Dermis microvascular lymphatic vessel endothelial cell (primary cell): Measurements from ENCODE around the gene RNF17. TPM values are rescaled to one million over a fixed set of nuclear protein-coding genes. Genes with fewer than 3 reads are reported as not detected.

Source experiments
- DNase-seq, 2 donors: peaks; one replicate each; pipeline versions ENCODE4 v3.0.0 to v3.0.0-alpha.2; 2010; ENCODE audit warnings: low read depth in 2 of 2
- total RNA-seq: library from RNA; depleted of rRNA; stranded (reverse); fragments of >200 nt; gene quantifications from 2 replicates; pipeline ENCODE4 v1.2.1, GENCODE V29; 2014

Gene RNF17
- total RNA-seq, 1 donor from 2014 or later: not detected

DNA sequence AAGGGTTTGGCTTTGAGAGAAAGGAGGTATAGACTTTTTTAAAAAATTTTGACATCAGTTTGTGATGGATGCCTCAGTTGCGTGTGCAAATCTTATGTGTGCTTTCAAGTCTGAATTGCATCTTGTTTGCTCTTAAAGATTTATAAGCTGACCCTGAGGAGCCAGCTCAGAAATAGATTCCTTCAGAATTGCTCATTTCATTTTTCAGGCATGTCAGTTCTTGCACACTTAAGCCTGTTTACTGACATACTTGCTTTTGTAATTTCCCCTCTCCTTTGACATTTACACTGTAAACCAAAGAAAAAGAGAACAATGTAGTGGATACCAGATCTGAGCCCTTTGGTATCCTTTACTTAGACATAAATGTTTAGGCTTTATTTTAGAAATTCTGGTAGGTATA lies 87.6 kb downstream of the RNF17 start:
- DNase-seq: no peak

DNA sequence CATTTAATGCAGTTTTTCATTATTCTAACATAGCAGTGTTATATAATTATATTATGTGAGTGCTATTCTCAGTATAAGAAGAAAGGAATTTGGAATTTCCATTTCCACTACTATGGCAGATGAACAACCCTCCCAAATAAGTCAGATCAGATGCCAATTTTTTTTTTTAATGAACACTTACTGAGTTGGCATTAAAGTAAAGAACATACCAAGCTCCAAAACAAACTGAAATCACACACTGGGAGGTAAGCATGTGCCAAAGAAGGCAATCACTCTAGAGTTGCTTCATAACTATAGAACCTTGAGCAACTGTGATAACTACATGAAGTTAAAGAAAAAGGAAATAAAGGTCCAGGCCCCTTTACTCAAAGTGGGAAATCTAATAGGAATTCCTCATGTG lies 90.3 kb downstream of the RNF17 start:
- DNase-seq: no peak

DNA sequence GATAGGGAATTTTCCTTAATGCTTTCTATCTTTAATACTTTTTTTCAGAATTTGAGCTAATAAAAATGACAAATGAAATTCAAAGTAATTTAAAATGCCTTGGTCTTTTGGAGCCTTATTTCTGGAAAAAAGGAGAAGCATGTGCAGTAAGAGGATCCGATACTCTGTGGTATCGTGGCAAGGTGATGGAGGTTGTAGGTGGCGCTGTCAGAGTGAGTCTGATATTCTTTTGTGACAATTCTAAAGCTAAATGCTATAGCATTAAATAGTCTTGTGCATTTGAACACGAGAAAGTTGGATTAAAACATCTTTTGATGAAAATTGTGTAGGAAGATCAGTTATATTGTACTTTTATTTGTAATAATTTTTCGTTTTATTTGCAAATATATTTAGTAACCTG lies 95.0 kb downstream of the RNF17 start:
- DNase-seq: no peak

DNA sequence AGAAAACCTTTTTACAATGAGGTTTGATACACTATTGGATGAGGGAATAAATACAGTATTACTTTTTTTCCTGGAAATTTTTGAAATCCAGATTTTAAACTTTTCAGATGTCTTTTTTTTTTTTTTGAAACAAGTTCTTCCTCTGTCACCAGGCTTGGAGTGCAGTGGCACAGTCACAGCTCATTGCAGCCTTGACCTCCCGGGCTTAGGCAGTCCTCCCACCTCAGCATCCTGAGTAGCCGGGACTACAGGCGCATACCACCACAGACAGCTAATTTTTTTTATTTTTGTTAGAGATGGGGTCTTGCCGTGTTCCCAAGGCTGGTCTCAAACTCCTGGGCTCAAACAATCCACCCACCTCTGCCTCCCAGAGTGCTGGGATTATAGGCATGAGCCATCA lies 96.8 kb downstream of the RNF17 start:
- no peak for DNase-seq

DNA sequence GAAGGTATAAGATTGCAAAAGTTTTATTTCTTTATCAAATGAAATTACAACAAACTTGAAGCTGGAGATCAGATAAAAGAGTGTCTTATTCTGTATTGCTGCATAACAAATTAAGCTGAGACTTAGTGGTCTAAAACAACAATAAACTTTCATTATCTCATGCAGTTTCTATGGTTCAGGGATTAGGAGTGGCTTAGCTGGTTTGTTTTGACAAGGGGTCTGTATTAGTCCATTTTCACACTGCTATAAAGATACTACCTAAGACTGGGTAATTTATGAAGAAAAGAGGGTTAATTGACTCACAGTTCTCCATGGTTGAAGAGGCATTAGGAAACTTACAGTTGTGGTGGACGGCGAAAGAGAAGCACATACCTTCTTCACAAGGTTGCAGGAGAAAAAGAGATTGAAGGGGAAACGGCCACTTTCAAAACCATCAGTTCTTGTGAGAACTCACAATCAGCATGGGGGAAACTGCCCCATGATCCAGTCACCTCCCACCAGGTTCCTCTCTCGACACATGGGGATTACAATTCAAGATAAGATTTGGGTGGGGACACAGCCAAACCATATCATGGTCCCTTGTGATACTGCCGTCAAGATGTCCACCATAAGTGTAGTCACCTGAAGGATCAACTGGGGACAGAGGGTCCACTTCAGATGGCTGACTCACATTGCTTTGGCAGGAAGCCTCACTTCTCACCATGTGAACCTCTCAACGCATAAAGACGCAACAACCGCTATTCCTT lies 97.8 kb downstream of the RNF17 start:
- no peak for DNase-seq

DNA sequence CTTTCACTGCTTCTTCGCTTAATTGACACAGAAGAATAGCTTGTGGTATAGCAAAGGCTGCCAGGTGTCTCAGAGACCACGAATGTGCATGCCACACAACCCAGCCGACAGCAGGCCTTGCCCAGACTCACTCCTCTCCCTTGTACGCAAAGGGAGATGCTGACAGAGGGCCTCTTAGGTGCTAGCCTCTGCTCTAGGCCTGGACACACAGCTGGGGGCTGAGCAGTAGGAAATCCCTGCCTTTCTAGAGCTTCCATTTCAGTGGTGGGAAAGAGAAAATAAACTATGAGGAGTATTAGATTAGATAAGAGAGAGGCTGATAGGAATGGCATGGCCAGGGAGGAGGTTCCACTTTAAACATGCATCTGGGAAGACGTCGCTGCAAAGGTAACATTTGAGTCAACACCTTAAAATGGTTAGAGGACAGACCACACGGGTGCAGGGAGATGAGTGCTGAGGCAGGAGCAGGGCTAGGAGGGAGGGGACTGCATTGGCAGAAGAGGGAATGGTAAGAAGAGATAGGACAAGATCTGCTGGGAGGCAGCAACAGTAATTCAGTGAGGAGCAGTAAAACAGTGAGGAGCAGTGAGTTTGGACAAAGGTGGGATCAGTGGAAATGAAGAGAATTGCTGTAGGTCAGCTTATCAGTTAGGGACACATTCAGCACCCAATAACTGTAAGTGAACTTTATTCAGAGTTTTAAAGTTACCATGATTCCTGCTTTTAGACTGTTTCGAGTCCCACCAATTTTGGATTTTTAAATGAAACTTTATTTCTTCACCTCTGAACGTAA lies 100.0 kb downstream of the RNF17 start:
- no peak for DNase-seq

DNA sequence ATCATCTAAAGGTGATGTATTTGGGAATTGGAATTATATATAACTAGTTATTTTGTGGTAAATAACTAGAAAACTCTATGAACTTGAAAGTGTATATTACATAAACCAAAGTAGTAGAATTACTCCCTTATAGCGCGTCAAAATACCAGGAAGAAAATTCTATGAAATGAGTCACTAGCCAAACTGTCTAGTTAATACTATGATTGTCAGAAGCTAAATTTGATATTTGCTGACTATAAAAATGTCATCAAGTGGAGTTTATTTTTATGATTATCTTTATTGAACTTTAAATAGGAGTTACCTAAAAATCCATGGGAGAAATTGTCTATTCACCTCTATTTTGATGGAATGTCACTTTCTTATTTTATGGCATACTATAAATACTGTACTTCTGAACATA lies 100.6 kb downstream of the RNF17 start:
- no peak for DNase-seq

DNA sequence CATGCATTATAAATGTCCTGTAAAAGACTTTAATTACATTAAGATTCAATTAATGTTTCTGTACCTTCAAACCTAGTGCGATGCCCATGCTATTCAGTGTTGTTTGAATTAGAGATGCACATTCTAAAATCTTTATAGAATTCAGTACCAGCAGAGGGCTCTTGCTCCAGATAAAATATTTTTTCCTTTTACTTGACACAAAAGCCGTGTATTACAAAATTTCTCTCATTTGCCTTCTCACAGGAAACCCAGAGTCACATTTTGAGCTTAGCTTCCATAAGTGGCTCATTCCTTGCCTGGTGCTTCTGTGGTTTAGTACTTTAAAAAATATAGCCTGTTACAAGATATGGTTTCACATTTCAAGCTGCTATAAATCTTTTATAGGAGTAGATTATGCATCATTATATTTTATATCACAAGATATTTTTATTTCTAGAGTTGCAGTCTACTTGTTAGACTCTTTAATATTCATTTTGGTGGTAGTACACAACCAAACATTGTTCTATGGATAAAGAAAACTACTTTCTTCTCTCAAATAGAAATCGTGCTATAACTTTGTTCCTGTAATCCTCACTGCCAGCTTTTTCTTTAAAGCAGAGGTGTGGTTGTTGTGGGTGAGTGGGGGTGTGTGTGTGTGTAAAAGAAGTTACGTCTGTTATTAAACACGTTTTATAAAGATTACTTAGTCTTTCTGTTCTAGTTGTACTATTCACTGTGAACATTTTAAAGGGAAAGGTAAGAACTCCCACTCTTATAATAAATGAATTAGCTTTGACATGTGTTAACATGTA lies 101.4 kb downstream of the RNF17 start:
- no peak for DNase-seq

DNA sequence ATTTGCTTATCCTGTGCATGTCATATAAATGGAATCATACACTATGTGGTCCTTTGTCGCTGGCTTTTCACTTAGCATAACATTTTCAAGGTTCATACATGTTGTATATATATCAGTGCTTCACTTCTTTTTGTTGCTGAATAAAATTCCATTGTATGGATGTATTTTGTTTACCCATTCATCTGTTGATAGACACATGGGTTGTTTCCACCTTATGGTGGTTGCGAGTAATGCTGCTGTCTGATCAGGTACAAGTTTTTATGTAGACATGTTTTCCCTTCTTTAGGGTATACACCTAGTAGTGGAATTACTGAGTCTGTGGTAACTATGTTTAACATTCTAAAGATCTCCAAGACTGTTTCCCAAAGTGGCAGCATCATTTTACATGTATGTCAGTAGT lies 102.5 kb downstream of the RNF17 start:
- DNase-seq: no peak

DNA sequence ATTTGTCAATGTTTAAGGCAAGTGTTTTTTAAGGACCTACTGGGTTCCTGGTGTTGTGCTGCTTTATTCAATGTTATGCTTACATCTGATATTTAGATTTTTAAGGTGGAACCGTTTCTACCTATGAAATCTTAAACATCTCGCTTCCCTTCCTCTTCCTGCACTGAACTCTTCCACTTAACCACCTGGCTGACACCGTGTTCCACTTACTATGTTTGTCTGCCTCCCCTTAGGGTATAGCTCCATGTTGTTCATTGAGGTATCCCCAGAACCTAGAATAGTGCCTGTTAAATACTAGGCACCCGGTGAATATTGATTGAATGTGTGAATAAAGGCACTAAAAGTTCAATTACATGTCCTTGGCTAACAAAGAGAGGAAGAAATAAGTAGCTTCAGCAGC lies 104.9 kb downstream of the RNF17 start:
- DNase-seq: no peak

DNA sequence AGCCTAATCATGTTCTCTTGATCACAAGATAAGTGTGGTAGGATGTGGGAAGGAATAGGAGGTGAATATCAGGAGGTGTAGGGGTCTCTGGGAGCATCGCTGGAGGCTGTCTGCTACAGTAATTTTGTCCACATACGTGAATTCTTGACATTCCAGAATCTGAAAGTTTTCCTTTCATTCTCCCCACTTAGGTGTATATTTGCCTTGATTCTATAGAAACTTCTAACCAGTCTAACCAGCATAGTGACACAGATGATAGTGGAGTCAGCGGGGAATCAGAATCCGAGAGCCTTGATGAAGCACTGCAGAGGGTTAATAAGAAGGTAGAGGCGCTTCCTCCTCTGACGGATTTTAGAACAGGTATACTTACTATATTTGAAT lies 106.4 kb downstream of the RNF17 start:
- no peak for DNase-seq

DNA sequence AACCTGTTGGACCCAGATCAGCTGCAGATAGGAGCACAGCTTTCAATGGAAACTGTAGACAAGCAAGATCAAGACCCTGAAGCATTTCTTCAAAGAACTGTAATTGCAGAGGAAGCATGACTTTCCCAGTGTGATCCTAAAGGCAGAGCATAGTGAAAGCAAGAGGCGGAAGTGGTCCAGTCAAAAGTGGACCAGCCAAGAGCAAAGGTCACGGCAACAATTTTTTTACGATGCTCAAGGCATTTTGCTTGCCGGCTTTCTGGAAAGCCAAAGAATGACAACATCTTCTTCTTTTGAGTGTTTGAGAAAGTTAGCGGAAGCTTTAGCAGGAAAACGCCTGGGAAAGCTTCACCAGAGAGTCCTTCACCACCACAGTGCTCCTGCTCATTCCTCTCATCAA lies 111.6 kb downstream of the RNF17 start:
- DNase-seq: no peak

DNA sequence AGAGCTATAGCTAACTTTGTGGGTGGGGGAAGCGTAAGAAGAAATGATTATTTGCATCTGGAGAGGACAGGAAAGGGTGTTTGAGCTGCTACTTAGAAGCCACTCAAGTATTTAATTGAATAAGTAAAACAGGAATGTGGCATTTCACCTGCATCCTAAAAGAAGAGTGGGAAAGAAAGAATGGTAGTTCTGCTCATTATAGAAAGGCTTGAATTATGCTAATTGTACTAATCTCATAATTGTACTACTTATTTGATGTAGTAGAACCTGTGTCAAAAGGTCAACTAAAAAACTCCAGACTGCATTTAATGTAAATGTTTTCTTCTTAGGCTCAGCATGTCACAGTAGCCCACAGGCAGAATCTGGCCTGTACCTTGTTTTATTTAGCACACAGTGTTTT lies 113.6 kb downstream of the RNF17 start:
- DNase-seq: no peak

DNA sequence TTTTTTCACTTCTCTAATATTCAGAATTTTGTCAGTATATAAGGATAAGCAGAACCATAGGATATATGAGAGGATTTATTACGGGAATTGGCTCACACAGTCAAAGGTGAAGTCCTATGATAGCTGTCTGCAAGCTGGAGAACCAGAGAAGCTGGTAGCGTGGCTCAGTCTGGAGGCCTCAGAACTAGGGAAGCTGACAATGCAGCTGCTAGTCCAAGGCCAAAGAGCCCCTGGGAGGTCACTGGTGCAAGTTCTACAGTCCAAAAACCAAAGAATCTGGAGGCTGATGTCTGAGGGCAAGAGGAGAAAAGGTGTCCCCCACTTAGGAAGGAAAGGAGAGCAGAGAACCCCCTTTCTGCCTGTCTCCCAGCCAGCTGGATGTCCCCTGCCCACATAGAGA lies 114.4 kb downstream of the RNF17 start:
- DNase-seq: no peak

DNA sequence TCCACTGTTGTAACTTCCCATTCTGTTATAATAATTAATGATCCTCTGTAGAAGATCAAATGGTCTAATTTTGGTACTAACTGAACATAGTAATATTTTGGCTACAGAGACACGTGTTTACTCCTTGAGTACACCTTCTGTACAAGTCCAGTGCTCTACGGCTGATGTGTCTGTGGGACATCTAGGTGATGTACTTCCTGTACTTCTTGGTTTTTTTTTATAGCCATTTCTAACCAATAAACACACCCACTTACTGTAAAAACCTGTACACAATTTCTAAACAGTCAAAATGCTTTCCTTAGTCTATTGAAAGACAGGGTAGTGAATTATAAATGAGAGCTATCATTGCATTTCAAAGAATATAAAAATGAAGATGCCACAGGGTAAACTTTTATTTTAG lies 118.7 kb downstream of the RNF17 start:
- DNase-seq: no peak

DNA sequence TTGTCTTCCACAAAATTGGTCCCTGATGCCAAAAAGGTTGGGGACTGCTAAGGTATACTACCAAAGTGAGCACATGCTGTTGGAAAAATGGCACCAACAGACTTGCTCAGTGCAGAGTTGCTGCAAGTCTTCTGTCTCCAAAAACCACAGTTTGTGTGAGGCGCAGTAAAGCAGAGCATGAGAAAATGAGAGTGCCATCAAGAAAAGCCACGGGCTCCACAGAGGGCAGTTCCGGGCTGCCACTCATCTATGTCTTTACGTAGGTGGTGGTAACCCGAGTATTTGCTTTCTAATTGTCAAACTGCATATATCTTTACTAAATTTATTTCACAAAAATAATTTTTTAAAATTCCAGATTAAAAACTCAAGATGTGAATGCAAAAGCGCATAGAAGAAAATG lies 123.8 kb downstream of the RNF17 start:
- DNase-seq: no peak

DNA sequence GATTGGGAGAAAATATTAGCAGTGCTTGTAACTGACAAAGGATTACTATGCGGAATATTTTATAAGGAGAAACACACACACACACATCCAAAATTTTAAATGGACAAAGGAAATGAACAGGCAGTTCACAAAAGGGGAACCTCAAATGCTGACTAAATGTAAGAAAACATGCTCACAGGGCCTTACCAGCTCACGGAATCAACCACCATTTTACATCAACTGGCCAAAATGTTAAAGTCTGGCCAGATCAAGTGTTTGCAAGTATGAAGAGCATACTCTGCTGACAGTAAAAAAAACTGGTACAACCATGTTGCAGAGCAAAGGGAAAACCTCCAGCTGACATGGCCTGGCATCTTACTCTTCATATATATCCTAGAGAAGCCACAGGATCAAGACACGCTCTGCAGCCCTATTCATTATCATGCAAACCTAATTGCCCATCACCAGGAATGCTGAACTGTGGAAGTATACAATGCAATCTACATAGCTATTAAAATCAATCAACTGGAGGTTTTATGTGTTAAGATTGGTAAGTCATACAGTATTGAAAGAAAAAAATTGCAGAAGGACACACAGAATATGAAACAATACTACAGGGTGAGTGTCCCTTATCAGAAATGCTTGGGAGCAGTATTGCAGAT lies 124.4 kb downstream of the RNF17 start:
- no peak for DNase-seq

DNA sequence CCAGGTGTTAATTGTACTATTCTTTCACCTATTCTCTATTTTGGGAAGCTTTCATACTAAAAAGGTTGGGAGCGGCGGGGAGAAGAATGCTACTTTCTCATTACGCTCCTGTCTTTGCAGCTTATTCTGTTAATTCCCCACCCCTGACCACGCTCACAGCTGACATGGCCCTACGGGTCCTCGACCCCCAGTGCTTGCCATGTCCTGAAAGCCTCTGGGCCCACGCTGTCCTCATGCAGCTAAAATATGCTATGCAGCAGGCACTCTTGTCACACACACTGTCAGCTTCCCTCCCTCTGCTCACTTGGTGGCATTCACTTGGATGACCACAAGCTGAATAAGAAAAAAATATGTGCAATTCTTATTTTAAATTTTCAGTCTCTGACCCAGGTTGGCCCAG lies 126.3 kb downstream of the RNF17 start:
- no peak for DNase-seq

DNA sequence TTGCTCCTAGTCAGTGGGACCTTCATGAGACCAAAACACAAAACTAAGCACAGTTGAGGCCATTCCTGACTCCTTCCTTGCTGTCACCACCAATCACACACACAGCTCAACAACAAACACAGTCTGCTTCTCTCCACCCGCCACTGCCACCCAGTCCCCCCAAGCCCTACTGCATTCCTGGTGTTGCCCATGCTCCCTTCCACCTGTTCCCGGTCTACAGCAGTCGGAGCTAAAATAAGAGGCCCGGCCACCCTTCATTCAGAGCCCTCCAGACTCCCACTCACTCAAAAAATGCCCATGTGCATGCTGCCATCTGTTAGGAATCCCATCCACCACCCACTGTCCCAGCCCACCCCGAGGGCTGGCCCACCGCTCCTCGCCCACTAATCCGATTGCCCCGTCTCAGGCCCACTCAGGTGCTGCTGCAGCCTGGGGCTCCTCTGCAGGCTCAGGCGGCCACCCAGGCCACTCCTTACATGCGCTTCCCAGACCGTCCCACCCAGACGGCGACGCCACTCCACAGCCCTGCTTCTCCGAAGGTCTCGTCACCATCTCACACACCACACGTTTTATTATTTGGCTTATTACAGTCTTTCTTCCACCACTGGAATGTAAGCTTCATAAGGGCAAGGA lies 127.6 kb downstream of the RNF17 start:
- DNase-seq: no peak

DNA sequence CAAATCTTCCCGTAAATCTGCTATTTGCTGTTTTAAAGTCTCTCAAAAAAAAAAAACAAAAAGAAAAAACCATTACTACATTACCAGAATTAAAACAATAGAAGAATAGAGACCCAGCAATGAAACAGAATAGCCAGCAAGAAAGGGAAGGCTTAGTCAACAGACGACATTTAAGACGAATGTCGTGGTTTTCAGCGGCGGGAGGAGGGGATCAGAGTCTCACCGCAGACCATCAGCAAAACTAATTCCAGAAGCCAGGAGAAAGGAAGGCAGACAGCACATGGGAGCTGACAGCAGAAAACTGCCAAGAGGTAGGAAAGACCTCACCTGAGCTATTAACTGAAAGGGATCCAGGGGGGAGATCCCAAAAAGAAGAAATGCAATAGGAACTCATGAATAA lies 128.9 kb downstream of the RNF17 start:
- DNase-seq: no peak

DNA sequence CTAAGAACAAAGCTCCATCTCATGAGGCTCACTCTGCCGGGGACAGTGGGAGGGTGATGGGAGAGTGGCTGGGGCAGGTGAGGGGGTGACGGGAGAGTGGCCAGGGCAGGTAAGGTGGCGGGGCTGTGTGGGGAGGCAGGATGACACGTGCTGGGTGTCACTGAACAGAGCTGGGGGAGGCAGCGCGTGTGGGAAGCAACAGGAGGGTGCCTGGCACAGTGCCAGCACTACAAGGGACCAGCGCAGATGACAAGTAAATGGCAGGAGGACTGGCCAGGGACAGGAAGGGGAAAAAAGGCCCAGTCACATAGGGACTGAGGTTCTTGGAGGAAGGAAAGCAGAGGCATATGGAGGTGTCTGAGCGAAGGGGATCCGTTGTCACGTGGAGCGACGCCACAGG lies 129.9 kb downstream of the RNF17 start:
- DNase-seq: no peak
